HG03571 (cell line): ENCODE measurements around the gene LGSN.
"Not testable (repeated sequence)": the region's sequence is repeated elsewhere in the genome, so short reads cannot be mapped to it uniquely, and the experiment has no call there.

Experiments used
- ATAC-seq: cut with Tn5 transposase; IDR thresholded peaks from one replicate; pipeline ENCODE4 v1.9.1; 2021; ENCODE audit not compliant: unreplicated experiment

The LGSN gene

GRCh38 chr6:63245420-63245819, 74.4 kb downstream of the LGSN start:
- ATAC-seq: no peak

DNA sequence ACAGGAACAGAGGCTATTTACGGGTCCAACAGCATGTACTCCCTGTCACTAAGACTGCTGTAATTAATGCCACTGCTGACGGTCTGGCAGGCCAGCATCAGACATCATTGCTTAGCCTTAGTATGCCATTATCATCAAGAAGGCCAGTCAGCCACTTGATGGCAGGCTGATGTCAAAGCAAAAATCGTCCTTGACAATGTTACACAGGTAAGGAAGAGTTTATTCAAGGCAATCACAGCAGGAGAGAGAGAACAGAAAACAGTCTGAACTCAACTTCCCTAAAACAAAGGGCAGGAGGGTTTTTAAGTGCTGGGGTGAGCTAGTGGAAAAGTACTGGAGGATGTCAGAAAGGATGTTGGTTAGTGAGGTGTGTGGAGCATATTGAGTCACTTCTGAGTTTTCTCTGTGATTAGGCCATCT, 83.4 kb downstream of the LGSN start:
- ATAC-seq: no peak

- not testable (repeated sequence) for ATAC-seq
Observed at GRCh38 chr6:63230511-63230910, 89.3 kb downstream of the LGSN start.

DNA sequence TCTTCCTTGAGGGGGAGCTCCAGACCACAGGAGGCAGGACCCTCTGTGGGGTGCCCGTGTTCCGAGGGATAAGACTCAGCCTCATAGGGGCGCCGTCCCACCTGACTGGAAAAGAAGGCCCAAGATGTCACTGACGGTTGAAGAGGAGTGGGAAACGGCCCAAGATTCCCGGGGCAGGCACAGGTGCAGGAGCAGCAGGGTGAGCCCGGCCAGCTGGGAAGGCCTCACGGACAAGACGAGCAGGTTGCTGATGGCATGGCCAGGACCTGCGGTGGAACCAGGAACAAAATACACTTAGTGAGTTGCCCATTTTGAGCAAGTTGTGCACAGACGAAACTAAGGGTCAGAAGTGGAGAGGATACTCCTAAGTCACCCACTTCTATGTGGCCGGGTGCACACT, 89.8 kb downstream of the LGSN start:
- ATAC-seq: not testable (repeated sequence)

- ATAC-seq: not testable (repeated sequence)
Observed at GRCh38 chr6:63227928-63228894, 91.6 kb downstream of the LGSN start.

DNA sequence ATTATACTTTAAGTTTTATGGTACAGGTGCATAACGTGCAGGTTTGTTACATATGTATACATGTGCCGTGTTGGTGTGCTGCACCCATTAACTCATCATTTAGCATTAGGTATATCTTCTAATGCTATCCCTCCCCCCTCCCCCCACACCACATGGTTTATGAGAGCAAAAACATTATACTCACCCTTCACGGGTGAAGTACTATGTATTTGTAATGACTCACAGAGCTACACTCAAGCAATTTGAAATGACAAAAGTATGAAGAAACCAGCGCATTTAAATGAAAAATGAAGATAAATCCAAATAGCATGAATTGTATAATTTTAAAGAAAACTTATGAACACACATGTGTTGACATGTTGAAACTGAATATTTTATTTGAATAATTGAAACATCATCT, 93.8 kb downstream of the LGSN start:
- not testable (repeated sequence) for ATAC-seq
